Uterus (tissue), 2 donors: ENCODE results near the gene PRIM2.
"Not testable (repeated sequence)": the region's sequence is repeated elsewhere in the genome, so short reads cannot be mapped to it uniquely, and the experiment has no call there.

Source experiments
- CTCF ChIP-seq, 4 experiments: fragments of 200-600 bp in 2 of 4; fragments of 450-650 bp in 2 of 4; sonication (generic) in 2 of 4; IDR thresholded peaks; one replicate each; pipeline ENCODE4 v1.5.1; 2016 to 2019; ENCODE audit warnings: antibody characterized with exemption in 4 of 4, mild to moderate bottlenecking in 2 of 4, moderate library complexity in 1 of 4
- POLR2A ChIP-seq, 2 donors: fragments of 450-650 bp; IDR thresholded peaks; one replicate each; pipeline ENCODE4 v1.6.1; 2016; ENCODE audit warnings: antibody characterized with exemption in 2 of 2, mild to moderate bottlenecking in 1 of 2, moderate library complexity in 1 of 2

DNA sequence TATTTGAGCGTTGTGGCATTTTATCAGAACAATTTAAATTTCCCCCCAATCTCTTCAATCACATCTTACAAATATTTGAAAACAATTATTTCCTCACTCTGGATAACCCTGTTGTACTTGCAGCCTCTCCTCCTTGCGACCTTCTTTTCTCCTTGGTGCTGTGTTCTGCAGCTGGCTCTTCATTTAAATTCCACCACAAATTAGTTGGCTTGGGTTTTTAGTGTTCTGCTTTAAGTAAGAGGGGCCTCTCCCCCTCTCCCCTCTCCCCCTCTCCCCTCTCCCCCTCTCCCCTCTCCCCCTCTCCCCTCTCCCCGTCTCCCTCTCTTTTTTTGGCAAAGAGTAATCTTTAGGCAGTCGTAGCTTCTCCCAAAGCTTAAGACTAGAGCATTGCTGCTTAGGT, 152.7 kb downstream of the PRIM2 start:
- not testable (repeated sequence) for TF ChIP-seq CTCF, POLR2A (IDR thresholded peaks at IDR 0.05)
